DOHH2 (cell line): ENCODE data around the gene ZNF236.

ENCODE experiments used
- EZH2phosphoT487 ChIP-seq: fragments of 200-600 bp; sonication (generic); IDR thresholded peaks from 2 replicates; pipeline ENCODE4 v1.6.1; 2017; ENCODE audit warnings: borderline replicate concordance, mild to moderate bottlenecking, antibody characterized with exemption, low read length, moderate library complexity, mixed read lengths
- TF ChIP-seq, protein P1 (sequence below): fragments of 200-600 bp; sonication (generic); IDR thresholded peaks from one replicate; pipeline ENCODE4 v1.5.1; 2014; ENCODE audit warnings: antibody characterized with exemption, mild to moderate bottlenecking, low read depth, low read length; ENCODE audit not compliant: poor library complexity, severe bottlenecking

DNA sequence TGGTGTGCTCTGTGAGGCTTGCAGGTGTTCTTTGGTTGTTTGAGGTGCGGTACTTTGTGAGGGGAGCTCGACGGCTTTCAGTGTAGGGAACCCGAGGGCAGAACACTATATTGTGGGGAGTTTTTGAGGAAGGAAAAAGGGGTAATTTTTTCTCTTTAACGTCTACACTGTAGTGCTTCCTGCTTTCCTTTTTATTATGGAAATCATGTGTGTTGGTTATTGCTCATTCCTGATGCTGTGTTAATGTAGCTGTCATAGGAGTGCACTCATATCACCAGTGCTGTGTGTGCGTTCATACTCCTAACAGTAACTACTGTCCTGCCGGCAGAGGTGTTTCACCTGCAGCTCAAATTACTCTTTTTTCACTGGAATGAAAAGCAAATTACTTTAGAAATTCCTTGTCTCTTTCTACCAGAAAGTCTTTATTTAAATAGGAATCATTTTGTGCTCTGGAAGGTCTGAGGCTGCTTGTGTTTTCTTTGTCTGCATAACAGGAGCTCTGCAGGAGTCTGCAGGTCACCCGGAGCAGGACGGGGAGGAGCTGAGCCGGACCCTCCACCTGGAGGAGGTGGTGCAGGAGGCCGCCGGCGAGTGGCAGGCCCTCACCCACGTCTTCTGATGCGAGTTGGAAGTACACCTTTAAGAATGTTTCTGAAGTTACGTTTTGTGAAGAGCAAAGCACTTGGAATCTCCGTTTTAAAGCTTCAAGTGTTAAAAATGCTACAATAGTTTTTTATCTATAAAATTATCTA, 145.5 kb downstream of the ZNF236 start:
- TF ChIP-seq, protein P1, sequence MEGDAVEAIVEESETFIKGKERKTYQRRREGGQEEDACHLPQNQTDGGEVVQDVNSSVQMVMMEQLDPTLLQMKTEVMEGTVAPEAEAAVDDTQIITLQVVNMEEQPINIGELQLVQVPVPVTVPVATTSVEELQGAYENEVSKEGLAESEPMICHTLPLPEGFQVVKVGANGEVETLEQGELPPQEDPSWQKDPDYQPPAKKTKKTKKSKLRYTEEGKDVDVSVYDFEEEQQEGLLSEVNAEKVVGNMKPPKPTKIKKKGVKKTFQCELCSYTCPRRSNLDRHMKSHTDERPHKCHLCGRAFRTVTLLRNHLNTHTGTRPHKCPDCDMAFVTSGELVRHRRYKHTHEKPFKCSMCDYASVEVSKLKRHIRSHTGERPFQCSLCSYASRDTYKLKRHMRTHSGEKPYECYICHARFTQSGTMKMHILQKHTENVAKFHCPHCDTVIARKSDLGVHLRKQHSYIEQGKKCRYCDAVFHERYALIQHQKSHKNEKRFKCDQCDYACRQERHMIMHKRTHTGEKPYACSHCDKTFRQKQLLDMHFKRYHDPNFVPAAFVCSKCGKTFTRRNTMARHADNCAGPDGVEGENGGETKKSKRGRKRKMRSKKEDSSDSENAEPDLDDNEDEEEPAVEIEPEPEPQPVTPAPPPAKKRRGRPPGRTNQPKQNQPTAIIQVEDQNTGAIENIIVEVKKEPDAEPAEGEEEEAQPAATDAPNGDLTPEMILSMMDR, result no peak
- TF ChIP-seq EZH2phosphoT487, result no peak
